ENCODE results near the gene AFAP1L1. TPM values are rescaled to one million over a fixed set of nuclear protein-coding genes. Genes with fewer than 3 reads are reported as not detected.

Gene AFAP1L1
- total and polyA plus RNA-seq, 4 donors = 2.1 to 11.6 (median 4.0) TPM

- Histone ChIP-seq H3K4me1 (ENCODE audit: control insufficient read depth in 4 of 4, insufficient read depth in 4 of 4, low read length in 3 of 4) (peaks cover 0 to 5% (median 2%) of the 10 kb centered on the region in 4 donors), H3K27me3 (ENCODE audit: control insufficient read depth in 4 of 4, insufficient read depth in 4 of 4, low read length in 3 of 4) (no peaks in the 10 kb centered on the region), H3K9ac (ENCODE audit: low read depth in 1 of 2, low read length in 2 of 2) (no peak overlapping the region), H3K36me3 (ENCODE audit: control insufficient read depth in 4 of 4, insufficient read depth in 3 of 4, low read depth in 1 of 4, low read length in 3 of 4) (no peaks in the 10 kb centered on the region), H3K9me3 (ENCODE audit: control insufficient read depth in 4 of 4, low read length in 3 of 4) (no peaks in the 10 kb centered on the region), H3K4me3 (ENCODE audit: low read depth in 1 of 3, low read length in 3 of 3) (no peak overlapping the region), H3K27ac (ENCODE audit: low read depth in 1 of 2, low read length in 2 of 2) (no peak overlapping the region)
- TF ChIP-seq HNF4G (IDR thresholded peaks at IDR 0.05) (no peak), HNF4A (conservative IDR thresholded peaks at IDR 0.05) (peak in 1 of 2 donors; percentile 17), SP1 (IDR thresholded peaks at IDR 0.05) (peak; percentile 13), RXRA (IDR thresholded peaks at IDR 0.05) (peak in 1 of 2 donors; percentile 7)
- DNase-seq (ENCODE audit: low spot score) = no peak
- WGBS = 66% methylated on average over 14 of the region's 14 CpGs
Measured at GRCh38 chr5:149299451-149300054, 27.9 kb downstream of the AFAP1L1 start.

GRCh38 chr5:149300441-149300840, 28.8 kb downstream of the AFAP1L1 start:
- H3K27me3 ChIP-seq (ENCODE audit: control insufficient read depth in 4 of 4, insufficient read depth in 4 of 4, low read length in 3 of 4) = no peaks in the 10 kb centered on the region
- H3K4me1 ChIP-seq (ENCODE audit: control insufficient read depth in 4 of 4, insufficient read depth in 4 of 4, low read length in 3 of 4) = peaks cover 0 to 5% (median 2%) of the 10 kb centered on the region in 4 donors
- TF ChIP-seq NR2F2 (IDR thresholded peaks at IDR 0.05) = no peak
- no peak for TF ChIP-seq TAF1 (conservative IDR thresholded peaks at IDR 0.05)
- TF ChIP-seq EGR1 (IDR thresholded peaks at IDR 0.05; ENCODE audit: low read depth in 2 of 2) = no peak
- TF ChIP-seq FOXA2 (IDR thresholded peaks at IDR 0.05) = no peak
- TF ChIP-seq FOXA1 (IDR thresholded peaks at IDR 0.05) = no peak
- TF ChIP-seq JUND (IDR thresholded peaks at IDR 0.05) = no peak
- no peak for TF ChIP-seq HNF4G (IDR thresholded peaks at IDR 0.05)
- TF ChIP-seq YY1 (IDR thresholded peaks at IDR 0.05) = no peak
- TF ChIP-seq ZBTB33 (IDR thresholded peaks at IDR 0.05) = no peak
- no peak for TF ChIP-seq ATF3 (IDR thresholded peaks at IDR 0.05)
- TF ChIP-seq MAX (IDR thresholded peaks at IDR 0.05) = no peak
- H3K9me3 ChIP-seq (ENCODE audit: control insufficient read depth in 4 of 4, low read length in 3 of 4) = no peaks in the 10 kb centered on the region
- no peak overlapping the region for H3K27ac ChIP-seq (ENCODE audit: low read depth in 1 of 2, low read length in 2 of 2)
- no peak overlapping the region for H3K9ac ChIP-seq (ENCODE audit: low read depth in 1 of 2, low read length in 2 of 2)
- no peak overlapping the region for H3K4me3 ChIP-seq (ENCODE audit: low read depth in 1 of 3, low read length in 3 of 3)
- no peaks in the 10 kb centered on the region for H3K36me3 ChIP-seq (ENCODE audit: control insufficient read depth in 4 of 4, insufficient read depth in 3 of 4, low read depth in 1 of 4, low read length in 3 of 4)
- WGBS = 92% methylated on average over 6 of the region's 6 CpGs
- no peak for DNase-seq (ENCODE audit: low spot score)

- H3K27me3 ChIP-seq (ENCODE audit: control insufficient read depth in 4 of 4, insufficient read depth in 4 of 4, low read length in 3 of 4) = no peaks in the 10 kb centered on the region
- no peaks in the 10 kb centered on the region for H3K9me3 ChIP-seq (ENCODE audit: control insufficient read depth in 4 of 4, low read length in 3 of 4)
- TF ChIP-seq CTCF (IDR thresholded peaks at IDR 0.05; ENCODE audit: low read depth, low read length, missing input control) = no peak
- TF ChIP-seq ATF3 (IDR thresholded peaks at IDR 0.05) = no peak
- TF ChIP-seq SP1 (IDR thresholded peaks at IDR 0.05) = no peak
- TF ChIP-seq RXRA (IDR thresholded peaks at IDR 0.05) = no peak
- TF ChIP-seq JUND (IDR thresholded peaks at IDR 0.05) = no peak
- TF ChIP-seq FOXA1 (IDR thresholded peaks at IDR 0.05) = no peak
- no peak for TF ChIP-seq TAF1 (conservative IDR thresholded peaks at IDR 0.05)
- no peak for TF ChIP-seq REST (IDR thresholded peaks at IDR 0.05)
- no peak overlapping the region for H3K4me3 ChIP-seq (ENCODE audit: low read depth in 1 of 3, low read length in 3 of 3)
- H3K27ac ChIP-seq (ENCODE audit: low read depth in 1 of 2, low read length in 2 of 2) = no peak overlapping the region
- no peaks in the 10 kb centered on the region for H3K36me3 ChIP-seq (ENCODE audit: control insufficient read depth in 4 of 4, insufficient read depth in 3 of 4, low read depth in 1 of 4, low read length in 3 of 4)
- 89% methylated on average over 13 of the region's 13 CpGs for WGBS
- DNase-seq (ENCODE audit: low spot score) = no peak
- no peak overlapping the region for H3K9ac ChIP-seq (ENCODE audit: low read depth in 1 of 2, low read length in 2 of 2)
- peaks cover 0 to 5% (median 2%) of the 10 kb centered on the region in 4 donors for H3K4me1 ChIP-seq (ENCODE audit: control insufficient read depth in 4 of 4, insufficient read depth in 4 of 4, low read length in 3 of 4)
Measured at GRCh38 chr5:149301049-149301743, 29.5 kb downstream of the AFAP1L1 start.

Measured in liver (tissue), 9 donors.